ENCODE data around the gene SEC14L6.

Gene SEC14L6

DNA sequence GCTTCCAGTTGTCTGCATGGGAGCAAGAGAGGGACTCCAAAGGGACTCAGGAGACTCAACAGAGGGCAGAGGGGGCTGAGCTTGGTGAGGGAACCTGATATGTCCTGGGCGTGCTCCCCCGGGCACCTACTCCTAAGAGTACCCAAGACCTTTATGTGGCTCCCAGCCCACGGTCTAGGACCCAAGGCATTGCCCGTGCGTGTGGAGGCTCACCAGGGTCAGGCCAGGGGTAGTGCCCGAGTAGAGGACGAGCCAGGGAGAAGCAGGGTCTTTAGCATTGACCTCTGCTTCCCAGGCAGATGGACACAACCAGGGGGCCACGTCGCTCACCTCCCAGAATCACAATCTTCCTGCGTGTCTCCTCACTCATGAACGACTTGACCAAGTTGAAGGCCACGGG lies 54.4 kb downstream of the SEC14L6 start:
- DNase-seq (ENCODE audit: low spot score): no peak

DNA sequence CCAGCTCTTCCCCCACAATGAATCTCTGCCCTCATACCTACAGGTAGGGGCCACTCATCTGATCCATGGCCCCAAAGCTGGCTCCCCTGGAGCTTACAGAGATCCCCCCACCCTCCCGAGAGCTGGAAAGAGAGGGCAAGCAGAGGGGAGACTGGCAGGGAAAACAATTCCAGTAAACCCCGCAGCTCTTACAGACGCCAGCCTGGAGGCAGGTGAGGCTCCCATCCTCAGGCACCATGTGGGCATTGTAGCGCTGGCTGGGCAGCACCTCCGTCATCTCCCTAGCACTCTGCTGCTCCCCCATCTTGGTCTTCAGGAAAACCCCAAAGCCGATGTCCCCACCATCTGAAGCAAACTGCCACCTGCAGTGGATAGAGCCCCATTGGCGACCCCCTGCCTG lies 55.2 kb downstream of the SEC14L6 start:
- no peak for DNase-seq (ENCODE audit: low spot score)

- DNase-seq (ENCODE audit: low spot score): no peak
These were observed 56.1 kb downstream of the SEC14L6 start for GRCh38 chr22:30490399-30490798.

DNA sequence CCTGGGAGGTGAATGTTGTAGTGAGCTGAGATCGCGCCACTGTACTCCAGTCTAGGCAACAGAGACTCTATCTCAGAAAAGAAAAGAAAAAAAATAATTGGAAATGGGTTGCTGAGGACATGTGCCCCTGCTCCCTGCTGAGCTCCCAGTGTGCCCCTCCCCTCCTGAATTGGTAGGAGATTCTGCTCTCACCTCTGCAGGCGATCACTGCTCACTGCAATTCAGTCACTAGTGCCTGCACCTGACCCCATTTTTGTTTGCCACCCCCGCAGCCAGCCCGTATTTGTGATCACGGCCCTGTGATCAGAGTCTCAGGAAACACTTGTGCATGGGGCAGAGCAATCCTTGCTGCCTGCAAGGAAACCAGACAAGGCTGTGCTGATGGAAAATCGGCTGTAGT lies 58.4 kb downstream of the SEC14L6 start:
- DNase-seq (ENCODE audit: low spot score): no peak

DNA sequence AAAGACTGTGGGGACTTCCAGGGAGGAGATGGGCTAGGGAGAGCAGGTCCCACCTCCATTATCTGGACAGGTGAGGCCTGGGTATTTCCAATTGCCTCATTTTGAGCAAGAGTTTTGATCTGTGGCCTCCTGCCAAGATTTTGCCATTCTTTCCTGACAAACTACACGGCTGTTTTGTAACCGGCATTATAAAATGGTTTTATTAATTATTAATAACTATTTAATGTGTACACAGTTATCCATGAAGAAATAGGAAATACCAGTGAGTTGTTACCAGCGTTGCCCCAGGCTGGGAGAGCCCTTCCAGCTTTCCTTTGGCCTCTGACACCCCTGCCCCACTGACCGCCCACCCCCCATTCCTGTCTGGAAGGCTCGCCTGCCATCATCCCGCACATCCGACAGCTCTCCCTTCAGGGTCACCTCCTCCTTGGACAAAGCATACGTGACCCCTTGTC lies 59.9 kb downstream of the SEC14L6 start:
- DNase-seq (ENCODE audit: low spot score): no peak

DNA sequence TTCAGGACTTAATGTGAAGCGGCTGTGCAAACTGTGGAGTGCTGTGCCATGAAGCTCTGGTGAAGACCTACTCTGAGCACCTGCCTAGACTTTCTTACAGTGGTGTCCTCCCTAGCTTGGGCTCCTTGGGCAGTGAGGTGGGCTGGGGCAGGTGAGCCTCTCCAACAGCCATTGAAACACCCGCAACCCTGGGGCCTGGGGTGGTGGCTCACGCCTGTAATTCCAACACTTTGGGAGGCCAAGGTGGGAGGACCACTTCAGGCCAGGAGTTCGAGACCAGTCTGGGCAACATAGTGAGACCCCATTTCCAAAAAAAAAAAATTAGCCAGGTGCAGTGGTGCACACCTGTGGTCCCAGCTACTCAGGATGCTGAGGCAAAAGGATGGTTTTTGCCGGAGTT lies 60.4 kb downstream of the SEC14L6 start:
- no peak for DNase-seq (ENCODE audit: low spot score)

GRCh38 chr22:30485362-30485988 lies 61.1 kb downstream of the SEC14L6 start:
- DNase-seq (ENCODE audit: low spot score): peak; percentile 97

DNA sequence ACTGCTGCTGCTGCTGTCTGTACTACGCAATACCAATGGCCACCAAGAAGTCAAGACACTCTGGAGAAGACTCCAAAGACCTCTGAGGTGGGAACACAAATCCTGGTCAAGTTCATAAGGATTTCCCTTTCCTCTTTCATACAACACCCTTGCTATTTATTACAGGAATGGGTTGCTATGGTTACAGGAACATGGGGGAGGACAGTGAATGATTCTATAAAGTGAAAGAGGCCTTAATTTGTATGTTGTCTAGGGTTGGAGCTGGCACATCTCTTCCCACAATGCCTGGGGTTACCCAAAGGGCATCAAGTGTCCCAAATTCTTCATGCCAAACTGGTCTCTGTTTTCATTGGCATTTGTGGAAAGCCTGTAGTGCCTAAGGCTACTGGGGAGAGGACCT lies 63.4 kb downstream of the SEC14L6 start:
- DNase-seq (ENCODE audit: low spot score): no peak

DNA sequence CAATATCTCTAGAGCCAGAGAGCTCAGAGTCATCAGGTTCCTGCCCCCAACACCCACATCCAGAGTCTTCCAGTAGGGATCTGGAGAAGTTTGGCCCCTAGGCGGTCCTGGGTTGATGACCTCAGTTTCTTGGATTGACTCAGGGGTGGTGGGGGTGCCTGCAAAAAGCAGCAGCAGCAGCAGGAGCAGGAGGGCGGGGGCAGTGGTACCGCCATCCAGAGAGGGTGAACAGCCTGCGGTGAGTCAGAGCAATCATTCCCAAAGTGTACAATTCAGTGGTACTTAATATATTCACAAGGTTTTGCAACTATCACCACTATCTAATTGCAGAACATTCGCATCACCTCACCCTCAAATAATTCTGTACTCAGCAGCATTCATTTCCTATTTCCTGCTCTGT lies 64.8 kb downstream of the SEC14L6 start:
- peak; percentile 39 for DNase-seq (ENCODE audit: low spot score)

- no peak for DNase-seq (ENCODE audit: low spot score)
These were observed 66.6 kb downstream of the SEC14L6 start for GRCh38 chr22:30479981-30480380.

DNA sequence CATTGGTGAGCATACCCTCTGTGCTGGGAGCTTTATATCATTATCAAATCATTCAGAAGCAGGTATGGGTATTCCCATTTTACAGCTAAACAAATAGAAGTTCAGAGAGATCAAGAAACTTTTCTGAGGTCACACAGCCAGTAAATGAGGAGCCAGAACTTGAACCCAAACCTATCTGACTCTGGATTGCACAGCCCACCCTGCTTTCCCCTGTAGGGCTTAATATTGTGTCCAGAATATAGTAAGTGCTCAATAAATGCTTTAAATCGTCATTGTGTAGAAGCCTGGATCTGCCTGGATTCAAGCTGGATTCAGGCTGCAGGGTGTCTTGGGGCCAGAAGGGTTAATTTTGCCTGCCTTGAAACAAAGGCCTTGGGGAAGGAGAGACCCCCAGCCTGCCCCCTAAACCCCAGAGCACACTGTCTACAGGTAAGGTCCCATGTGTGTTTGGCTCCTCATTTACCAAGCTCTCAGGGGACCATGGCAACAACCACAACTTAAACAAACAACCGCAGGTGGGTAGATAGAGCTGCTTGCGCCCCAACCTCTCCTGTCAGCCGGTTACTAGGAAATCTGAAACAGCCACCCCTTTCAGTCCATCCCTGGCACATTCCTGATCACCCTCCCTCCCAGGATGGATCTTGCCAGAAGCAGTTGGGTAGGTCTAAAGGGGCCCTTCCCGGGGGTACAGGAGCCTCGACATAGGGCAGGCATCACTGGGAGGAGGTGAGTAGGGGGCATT lies 71.7 kb downstream of the SEC14L6 start:
- DNase-seq (ENCODE audit: low spot score): no peak

DNA sequence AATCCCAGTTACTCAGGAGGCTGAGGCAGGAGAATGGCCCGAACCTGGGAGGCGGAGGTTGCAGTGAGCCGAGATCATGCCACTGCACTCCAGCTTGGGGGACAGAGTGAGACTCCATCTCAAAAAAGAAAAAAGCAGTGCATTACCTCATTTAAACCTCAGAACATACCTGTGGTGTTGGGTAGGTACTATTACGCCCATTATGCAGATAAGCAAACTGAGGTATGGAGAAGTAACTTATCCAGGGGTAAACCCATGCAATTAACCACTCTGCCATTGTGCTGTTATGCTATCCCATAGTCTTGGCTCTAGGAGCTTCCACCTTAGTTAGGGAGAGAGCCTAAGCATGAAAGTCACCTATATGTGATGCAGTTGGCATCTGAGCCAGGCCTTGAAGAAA lies 72.4 kb downstream of the SEC14L6 start:
- DNase-seq (ENCODE audit: low spot score): no peak

GRCh38 chr22:30472994-30473720 lies 73.4 kb downstream of the SEC14L6 start:
- DNase-seq (ENCODE audit: low spot score): no peak

Data from AG20443 (cell line).